AG09309 (cell line): ENCODE results near the gene FCSK.

Experiments
- DNase-seq: peaks from one replicate; pipeline ENCODE4 v3.0.0-alpha.2; 2010; ENCODE audit warnings: low read depth
- H3K4me3 ChIP-seq: 2 replicates; pipeline ENCODE4 v1.5.1; 2011; ENCODE audit warnings: mild to moderate bottlenecking, low read depth, low read length, moderate library complexity; ENCODE audit not compliant: control insufficient read depth
- TF ChIP-seq, protein P1 (sequence below): IDR thresholded peaks from 2 replicates; pipeline ENCODE4 v1.5.1; 2011; ENCODE audit warnings: mild to moderate bottlenecking, low read depth, low read length, inconsistent platforms; ENCODE audit not compliant: insufficient read depth, control insufficient read depth; ENCODE audit errors: missing control alignments

FCSK gene

DNA sequence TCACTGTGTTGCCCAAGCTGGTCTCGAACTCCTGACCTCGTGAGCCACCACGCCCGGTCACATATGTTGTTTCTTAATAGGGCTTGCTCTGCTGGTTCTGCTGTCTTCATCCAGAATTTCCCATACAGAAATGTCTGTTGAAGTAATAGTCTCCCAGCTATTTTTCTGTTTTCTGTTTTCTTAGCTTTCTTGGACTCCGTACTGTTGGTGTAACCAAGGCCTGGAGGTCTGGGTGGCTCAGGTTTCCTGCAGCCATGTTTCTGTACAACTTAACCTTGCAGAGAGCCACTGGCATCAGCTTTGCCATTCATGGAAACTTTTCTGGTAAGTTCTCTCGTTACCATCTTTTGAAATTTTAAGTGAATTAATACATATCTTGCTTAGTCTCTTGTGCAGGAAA lies 72.0 kb downstream of the FCSK start:
- H3K4me3 ChIP-seq, result no peak overlapping the region
- no peak for DNase-seq
- TF ChIP-seq, protein P1, sequence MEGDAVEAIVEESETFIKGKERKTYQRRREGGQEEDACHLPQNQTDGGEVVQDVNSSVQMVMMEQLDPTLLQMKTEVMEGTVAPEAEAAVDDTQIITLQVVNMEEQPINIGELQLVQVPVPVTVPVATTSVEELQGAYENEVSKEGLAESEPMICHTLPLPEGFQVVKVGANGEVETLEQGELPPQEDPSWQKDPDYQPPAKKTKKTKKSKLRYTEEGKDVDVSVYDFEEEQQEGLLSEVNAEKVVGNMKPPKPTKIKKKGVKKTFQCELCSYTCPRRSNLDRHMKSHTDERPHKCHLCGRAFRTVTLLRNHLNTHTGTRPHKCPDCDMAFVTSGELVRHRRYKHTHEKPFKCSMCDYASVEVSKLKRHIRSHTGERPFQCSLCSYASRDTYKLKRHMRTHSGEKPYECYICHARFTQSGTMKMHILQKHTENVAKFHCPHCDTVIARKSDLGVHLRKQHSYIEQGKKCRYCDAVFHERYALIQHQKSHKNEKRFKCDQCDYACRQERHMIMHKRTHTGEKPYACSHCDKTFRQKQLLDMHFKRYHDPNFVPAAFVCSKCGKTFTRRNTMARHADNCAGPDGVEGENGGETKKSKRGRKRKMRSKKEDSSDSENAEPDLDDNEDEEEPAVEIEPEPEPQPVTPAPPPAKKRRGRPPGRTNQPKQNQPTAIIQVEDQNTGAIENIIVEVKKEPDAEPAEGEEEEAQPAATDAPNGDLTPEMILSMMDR, result no peak

DNA sequence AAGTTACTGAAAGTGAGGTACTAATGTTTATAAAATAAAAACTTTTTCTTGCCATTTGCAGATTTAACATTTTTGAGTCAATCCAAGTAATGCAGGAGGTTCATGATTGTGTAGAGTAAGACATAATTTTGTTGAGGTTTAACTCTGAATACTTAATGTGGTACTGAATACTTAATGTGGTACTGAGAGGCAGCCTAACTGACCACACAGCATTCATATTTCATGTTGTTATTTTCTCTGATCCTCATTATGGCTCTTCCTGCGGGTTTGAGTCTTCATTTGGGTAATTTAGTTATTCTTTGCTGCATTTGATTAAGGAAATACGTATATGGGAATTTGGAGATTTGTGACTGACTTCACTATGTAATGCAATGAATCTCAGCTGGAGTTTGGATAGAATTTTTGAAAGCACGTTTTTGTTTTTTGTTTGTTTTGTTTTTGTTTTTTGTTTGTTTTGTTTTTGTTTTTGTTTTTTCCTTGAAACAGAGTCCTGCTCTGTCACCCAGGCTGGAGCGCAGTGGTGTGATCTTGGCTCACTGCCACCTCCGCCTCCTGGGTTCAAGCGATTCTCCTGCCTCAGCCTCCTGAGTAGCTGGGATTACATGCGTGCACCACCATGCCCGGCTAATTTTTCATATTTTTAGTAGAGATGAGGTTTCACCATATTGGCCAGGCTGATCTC lies 73.1 kb downstream of the FCSK start:
- TF ChIP-seq, protein P1, result no peak
- no peak overlapping the region for H3K4me3 ChIP-seq
- no peak for DNase-seq

DNA sequence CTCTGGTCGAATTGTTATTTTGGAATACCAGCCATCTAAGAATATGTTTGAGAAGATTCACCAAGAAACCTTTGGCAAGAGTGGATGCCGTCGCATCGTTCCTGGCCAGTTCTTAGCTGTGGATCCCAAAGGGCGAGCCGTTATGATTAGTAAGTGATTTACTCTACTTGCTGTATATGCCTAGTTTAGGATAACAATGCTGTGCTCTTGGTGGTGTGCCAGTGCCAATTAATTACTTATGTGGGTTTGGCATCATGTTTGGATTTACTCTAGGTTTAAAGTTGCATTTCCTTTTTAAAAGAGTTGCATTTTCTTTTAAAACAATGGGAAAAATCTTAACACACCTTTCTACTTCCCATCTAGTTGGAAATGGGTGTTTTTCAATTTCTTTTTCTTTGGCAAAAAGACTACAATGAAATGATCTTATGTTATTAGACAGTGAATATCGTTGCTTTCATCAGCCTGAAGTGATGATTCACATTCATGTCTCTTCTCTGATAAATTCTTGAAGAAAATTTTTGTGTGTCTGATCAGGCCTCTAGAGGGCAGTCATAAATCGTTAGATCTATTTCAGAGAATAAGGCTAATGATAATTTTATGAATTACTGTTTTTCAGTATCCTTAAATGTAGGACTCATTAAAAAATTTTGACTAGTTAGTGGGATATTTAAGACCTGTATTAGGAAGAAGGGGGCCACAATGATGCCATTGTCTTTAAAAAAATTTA lies 74.8 kb downstream of the FCSK start:
- no peak for DNase-seq
- no peak overlapping the region for H3K4me3 ChIP-seq
- TF ChIP-seq, protein P1, result peak; percentile 45
